Stimulated activated CD8-positive, alpha-beta memory T cell treated with anti-CD3 and anti-CD28 coated beads, Interleukin-4, amount 100 ng/mL, for 4 hours (primary cell): ENCODE measurements around the gene PRAC1.
A peak's percentile ranks its signal among the peaks of the same experiment; 100 is the strongest.
"Not testable (repeated sequence)": the region's sequence is repeated elsewhere in the genome, so short reads cannot be mapped to it uniquely, and the experiment has no call there.

Experiments
- DNase-seq, 2 donors: peaks; one replicate each; pipeline ENCODE4 v3.0.0-alpha.2; 2020; ENCODE audit warnings: low read depth in 2 of 2, low spot score in 1 of 2

Gene PRAC1

GRCh38 chr17:48727415-48728175 lies 5.3 kb upstream of the PRAC1 start:
- no peak for DNase-seq

- no peak for DNase-seq
Observed at GRCh38 chr17:48726916-48727286, 4.6 kb upstream of the PRAC1 start.

DNA sequence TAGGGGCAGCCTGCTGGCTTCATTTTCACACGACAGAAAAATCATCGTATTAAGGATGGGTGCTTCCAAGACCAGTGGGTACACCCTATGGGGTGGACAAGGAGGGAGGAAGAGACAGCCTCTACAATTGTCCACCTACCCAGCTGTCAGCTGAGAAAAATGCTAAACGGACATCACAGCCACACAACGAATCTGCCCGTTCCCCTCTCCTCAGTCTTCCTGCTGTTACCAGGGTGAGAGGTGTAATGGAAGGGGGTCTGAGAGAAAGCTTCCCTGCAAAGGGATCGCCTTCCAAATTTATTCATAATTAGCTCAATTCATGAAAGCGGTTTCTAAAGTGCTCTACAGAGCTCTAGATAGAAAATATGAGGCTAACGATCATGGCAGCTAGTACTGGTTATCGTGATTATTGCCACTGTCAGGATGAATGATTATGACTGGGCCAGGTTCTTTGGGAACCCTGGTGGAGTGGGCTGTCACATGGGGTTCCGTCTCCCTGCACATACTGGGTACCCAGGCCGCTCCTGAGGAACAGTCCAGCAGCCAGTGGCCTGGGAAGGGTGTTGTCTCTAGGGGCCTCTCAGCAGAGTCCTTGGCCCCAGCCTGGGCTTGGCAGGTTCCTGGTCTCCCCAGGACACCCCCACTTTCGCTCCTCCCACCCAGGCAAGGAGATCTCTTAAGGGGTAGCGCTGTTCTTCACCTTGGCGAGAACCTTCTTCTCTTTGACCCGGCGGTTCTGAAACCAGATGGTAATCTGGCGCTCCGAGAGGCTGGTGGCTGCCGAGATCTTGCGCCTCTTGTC lies 4.0 kb upstream of the PRAC1 start:
- DNase-seq, result no peak

GRCh38 chr17:48725288-48726064 lies 3.2 kb upstream of the PRAC1 start:
- no peak for DNase-seq

DNA sequence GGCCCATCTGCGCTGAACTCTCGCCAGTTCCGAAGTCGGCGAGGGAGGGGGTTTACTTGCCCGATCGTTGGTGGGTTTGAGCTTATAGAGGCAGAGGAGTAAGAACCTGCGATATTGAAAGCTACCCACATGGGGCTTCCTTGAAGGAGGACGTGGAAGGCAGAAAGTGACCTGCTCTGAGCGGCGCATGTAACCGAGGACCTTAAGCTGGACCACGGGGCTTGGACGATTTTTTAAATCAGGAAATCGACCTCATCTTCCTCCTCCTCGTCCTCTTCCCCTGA lies 2.6 kb upstream of the PRAC1 start:
- no peak for DNase-seq

DNA sequence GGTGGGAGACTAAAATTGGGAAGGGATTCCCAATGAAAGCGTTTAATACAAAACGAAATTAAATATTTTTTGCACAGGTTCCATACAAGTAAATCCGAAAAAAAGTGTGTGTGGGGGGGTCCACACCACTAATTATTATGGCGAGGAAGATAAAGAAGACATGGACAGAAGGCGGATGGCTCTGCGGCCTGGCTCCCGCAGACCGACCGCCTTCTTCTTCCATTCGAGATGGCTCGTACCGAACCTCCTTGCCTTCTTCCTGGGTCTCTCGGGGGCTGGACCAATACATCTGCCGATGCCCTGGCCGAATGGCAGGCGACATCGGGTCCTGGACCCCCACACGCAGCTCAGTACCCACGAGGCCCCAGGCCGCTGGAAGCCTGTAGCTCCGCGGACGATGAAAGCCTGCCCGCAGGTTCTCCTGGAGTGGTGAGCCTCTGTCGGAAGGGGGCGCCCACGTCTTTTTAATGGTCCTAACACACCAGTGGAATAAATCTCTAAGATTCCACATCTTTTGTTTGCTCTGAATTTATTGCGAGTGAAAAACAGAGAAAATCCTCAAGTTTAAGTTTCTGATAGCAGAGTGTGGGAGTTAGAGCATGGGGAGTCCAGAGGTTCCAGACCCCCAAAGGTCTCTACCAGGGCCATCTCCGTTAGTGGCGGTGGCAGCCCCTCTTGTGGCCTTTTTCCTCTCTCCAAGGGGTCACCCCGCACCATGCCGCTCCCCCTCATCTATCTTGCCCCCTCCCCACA lies 2.1 kb upstream of the PRAC1 start:
- peak; percentile 48 to 59 for DNase-seq

DNA sequence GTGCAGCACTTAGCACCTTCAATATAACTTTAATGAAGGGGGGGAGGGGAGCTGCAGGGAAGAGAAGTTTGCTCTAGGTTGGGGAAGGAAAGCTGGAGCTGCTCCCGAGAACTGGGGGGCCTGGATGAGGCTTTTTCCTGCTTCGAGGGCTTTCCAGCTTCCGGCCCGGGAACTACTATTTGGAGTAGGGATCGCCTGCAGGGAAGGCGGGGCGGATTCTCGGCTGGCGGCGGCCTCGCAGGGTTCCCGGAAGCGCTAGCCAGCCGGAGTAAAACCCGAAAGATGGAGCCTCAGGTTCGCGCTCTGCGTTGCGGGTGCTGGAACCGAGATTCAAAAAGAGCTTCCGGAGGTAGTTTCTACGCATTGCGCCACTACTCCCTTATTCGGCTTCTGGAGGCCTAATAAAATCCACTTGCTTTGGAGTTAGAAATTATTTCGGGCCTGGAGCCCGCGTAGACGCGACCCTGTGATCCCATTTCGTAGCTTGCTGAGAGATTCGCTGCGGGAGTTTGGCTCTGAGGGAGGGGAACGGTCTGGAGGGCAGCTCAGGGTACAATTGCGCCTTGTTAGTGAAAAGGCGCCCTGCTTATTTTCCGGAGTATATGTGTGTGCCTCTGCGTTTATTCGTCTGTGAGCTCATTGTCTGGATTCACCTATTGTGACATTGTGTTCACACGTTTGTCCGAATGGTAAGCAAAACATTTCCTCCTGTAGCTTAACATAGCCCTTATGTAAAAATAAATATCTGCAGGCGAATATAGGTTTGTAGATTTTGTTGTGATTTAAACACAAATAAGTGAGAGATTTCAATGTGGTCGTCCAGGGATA lies 1.3 kb upstream of the PRAC1 start:
- no peak for DNase-seq

- DNase-seq, result no peak
Observed at GRCh38 chr17:48722915-48723422, 651 bp upstream of the PRAC1 start, which contains the start of gene PRAC2. PRAC2 (plus strand) TSS chr17:48723185; CDS start chr17:48724411, 1,226 bp downstream.

DNA sequence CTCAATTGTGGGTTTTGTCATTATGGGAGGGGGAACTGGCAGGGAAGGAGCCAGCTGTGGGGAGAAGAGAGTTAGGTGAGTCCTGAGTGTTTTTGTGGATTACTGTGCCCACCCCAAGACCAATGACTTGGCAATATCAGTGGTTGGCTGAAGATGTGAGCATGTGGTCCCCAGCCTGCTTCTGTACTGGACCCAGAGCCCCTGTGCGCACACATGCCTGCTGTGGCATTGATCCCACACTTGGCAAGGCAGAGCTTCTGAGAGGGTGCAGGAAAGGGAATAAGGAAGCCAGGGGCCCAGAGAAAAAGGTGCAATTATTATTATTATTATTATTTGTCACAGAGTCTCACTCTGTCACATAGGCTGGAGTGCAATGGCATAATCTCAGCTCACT lies 1.3 kb downstream of the PRAC1 start:
- no peak for DNase-seq

DNA sequence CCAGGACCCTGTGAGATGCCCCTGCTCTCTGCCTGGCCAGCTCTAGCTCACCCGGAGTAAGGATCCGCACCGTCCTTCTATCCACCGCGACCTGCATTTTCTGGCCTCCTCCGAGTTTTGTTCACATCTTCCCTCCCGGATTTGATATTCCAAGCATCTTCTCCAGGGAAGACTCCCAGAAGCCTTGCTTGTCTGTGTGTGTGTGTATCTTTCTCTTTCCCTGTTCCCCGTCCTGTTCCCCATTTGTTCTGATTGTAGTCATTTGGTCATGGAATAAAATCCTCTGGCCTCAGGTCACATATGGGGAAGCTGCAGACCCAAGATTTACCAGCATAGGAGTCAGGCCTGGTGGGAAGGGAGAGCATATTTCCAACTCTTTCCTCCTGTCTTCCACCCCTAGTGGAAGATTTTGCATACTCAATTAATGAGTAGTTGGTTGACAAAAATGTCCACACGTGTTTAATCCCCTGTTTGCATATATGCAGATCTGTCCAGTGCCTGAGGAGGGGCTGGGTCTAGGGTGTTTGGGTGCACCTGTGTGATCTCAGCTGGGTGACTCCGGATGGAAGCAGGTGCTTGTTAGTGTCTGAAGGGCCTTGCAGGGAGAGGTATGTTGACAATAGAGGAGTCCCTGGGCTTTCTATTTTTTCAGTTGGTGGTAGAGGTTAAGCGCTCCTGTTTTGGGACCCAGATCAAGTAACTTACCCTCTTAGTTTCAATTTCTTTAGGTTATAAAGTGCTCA lies 1.9 kb downstream of the PRAC1 start:
- no peak for DNase-seq

- DNase-seq, result no peak
Observed at GRCh38 chr17:48719642-48720265, 2.6 kb downstream of the PRAC1 start.

- DNase-seq, result no peak
Observed at GRCh38 chr17:48718761-48719641, 3.3 kb downstream of the PRAC1 start.

DNA sequence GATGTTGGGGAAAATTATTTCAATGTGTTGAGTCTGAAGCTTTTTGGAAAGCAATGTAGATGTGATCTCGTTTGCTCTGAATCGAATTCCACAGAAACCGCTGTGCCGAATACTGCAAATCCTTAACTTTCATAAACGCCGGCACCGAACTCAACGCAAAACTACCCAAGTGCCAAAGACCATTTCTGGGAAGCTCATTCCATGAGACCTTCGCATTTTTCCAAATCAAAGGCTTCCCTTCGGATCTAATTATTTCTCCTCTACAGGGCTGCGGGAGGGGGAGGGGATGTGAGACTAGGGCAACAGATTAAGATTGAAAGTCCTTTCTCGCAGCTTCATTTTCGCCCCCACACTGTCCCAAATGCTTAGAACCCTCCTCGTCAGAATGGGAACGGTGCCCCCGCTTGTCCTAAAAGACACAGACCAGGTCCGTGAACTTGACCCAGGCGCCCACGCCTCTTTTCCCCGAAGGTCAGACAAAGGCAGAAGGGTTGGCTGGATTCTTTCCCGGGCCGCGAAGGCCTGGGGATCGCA lies 4.0 kb downstream of the PRAC1 start:
- no peak for DNase-seq

GRCh38 chr17:48717367-48718226 lies 4.7 kb downstream of the PRAC1 start:
- DNase-seq, result no peak

- DNase-seq, result not testable (repeated sequence)
Observed at GRCh38 chr17:48716549-48716948, 5.8 kb downstream of the PRAC1 start.

DNA sequence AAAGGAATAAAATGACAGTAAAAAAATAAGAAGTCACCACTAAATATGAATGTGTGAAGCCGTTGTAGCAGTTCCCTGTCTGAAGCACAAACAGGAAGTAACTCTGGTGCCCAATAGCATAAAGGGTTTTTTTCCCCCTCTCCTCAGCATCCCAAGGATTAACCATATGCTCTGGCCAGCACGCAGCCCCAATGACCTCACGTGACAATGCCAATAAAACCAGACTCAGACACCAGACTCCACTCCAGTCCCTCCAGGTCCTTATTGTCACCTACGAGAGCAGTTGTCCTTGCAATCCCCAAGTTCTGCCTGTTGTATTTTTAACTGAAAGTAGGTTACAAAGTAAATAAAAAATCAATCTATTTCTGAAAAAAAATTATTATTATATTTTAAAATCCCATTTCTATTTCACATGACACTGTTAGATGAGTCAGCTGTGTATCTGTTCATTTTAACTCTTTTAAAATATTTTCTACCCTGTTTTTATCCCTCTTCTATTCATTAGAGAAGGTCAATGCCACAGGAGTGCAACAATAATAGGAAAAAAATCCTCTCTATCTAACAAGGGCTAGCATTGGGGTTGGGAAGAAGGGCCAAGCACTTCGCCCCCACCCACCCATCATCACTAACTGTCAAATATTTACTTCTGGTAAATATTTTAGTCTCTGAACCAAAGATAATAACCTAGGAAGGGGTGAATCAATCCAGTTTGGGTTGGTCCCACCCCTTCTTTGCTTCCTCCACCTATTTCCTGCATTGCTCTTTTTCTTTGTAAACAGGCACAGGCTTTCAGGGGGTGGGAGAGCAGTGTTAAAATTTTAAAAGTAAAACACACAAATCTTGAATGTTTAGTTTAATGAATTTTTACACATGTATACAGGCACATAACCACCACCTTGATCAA lies 6.6 kb downstream of the PRAC1 start:
- DNase-seq, result no peak
